ENCODE measurements around the gene FARP1.

The FARP1 gene

GRCh38 chr13:98462946-98463345 is 320.1 kb downstream of the FARP1 start:
- DNase-seq (ENCODE audit: low spot score), result no peak

DNA sequence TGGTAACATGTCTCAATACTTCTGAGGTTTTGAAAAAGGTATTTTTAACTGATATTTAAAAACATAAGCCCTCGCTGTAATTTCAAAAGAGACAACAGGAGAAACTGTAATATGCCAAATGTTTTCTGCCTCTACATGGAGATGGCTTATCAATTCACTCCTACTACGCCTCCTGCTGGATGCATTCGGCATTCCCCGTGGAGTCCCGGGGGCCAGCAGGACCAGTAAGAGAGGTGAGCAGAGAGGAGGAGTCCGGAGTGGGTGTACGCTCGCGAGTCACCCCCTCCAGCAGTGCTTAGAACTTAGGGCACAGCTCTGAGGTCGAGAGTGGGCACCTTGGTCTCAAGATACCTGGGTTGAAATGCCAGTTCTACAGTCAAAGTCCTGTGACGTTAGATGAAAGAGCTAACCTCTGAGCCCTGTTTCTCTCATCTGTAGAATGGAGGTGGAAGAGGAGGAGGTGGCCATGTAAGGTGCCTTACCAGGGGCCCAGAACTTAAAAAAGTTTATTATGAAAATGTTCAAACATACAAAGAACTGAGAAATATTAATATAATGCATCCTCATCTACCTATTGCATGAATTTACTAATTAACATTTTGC is 323.8 kb downstream of the FARP1 start:
- no peak for DNase-seq (ENCODE audit: low spot score)

DNA sequence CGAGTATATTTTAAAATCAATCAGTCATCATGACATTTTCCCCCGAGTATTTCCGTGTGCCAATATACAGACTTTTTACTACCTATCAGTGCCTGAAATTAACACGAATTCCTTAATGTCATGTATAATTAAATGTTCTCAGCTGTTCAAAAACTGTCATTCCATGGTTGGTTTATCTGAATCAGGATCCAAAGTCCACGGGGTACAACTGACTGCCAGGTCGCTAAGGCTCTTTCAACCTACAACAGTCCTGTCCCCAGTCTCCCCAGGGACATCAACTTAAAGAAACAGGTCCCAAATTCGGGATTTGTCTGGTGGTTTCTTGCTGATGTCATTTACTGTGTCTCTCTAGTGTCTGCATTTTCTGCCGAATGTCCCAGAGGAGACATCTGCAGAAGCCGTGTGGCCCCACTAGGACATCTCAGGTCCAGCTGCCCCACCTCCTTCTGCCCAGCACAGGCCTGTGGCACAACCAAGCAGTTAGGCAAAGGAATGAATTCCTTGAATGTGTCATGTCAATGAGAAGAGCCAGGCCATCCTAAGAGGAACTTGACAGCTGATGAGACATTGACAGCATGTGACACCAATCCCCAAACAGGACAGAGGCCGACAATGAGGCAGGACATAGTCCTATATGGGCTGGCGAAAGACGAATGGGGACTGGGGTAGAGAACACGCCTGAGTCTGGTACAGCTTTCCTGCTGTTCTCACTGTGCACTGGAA is 324.5 kb downstream of the FARP1 start:
- DNase-seq (ENCODE audit: low spot score), result no peak

DNA sequence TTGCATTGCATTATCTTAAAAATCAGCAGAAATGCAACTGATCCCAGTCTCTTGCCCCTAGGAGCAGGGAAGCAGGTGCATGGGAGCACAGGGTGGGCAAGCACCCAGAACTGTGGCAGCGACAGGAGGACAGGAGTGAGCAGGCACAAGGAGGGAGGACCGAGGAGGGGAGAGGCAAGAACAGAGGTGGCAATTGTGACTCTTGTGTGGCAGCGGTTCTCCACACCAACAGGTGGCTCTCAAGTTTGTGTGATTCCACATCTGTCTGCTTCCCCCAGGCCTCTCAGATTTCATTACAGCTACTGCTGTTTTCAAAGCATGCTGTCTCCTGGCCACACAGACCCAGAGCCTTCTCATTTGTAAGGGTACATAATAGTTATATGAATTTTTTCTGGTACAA is 325.5 kb downstream of the FARP1 start:
- DNase-seq (ENCODE audit: low spot score), result no peak

GRCh38 chr13:98468929-98469328 is 326.0 kb downstream of the FARP1 start:
- no peak for DNase-seq (ENCODE audit: low spot score)

GRCh38 chr13:98470920-98471319 is 328.0 kb downstream of the FARP1 start:
- DNase-seq (ENCODE audit: low spot score), result no peak

DNA sequence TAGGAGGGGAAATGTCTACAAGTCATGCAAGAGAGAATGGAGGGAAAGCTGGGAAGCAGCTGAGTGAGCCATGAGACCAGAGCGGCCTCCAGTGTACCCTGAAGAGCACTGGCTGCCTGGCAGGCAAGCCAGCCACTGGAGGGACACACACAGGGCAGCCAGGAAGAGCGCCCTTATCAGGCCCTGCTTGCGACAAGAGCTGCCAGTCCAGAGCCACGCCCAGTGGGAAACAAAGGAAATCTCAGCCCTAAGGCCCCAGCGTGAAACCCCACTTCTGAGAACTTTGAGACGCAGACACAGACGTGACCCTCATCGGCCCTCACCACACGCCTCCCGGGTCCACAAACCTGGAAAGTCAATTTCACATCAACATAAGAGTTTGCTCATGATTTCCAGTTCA is 329.0 kb downstream of the FARP1 start:
- no peak for DNase-seq (ENCODE audit: low spot score)

- no peak for DNase-seq (ENCODE audit: low spot score)
Observed at GRCh38 chr13:98473135-98473787, 330.4 kb downstream of the FARP1 start.

DNA sequence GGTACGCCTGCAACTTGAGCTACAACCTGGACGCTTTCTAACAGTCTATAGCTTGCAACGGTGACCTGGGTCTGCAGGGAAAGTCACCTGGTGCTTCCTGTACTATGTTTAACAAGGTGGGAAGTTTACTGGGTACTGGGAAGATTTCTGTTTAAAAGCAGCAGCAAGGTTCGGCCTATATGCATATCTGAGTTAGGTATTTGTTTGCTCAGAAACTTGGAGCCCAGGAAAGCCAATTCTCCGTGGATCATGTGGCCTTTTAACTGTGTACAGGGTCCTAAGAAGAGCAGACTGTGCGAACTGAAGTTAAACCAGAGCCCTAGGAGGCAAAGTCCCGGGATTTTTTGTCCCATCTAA is 330.9 kb downstream of the FARP1 start:
- no peak for DNase-seq (ENCODE audit: low spot score)

GRCh38 chr13:98474292-98474691 is 331.4 kb downstream of the FARP1 start:
- DNase-seq (ENCODE audit: low spot score), result no peak

- no peak for DNase-seq (ENCODE audit: low spot score)
Observed at GRCh38 chr13:98474761-98475160, 331.9 kb downstream of the FARP1 start.

- DNase-seq (ENCODE audit: low spot score), result no peak
Observed at GRCh38 chr13:98475522-98475921, 332.6 kb downstream of the FARP1 start.

DNA sequence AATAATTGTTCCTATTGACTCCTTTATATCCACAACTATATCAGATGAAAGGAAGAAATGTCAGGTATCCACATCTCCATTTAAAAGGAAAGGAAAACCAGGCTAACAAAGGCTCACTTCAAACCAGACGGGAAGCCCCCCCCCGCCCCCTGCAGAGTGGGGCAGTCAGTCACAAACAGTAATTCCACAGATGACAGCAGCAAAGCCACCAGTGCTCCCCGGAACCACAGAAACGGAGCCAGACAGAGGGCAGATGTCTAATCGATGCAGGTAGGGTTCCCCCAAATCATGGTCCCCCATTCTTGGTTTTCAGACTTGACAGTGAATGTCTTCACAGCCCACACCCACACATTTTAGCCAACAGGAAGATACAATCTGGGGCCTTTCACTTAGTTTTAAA is 333.2 kb downstream of the FARP1 start:
- no peak for DNase-seq (ENCODE audit: low spot score)

- DNase-seq (ENCODE audit: low spot score), result no peak
Observed at GRCh38 chr13:98476538-98476966, 333.7 kb downstream of the FARP1 start.

DNA sequence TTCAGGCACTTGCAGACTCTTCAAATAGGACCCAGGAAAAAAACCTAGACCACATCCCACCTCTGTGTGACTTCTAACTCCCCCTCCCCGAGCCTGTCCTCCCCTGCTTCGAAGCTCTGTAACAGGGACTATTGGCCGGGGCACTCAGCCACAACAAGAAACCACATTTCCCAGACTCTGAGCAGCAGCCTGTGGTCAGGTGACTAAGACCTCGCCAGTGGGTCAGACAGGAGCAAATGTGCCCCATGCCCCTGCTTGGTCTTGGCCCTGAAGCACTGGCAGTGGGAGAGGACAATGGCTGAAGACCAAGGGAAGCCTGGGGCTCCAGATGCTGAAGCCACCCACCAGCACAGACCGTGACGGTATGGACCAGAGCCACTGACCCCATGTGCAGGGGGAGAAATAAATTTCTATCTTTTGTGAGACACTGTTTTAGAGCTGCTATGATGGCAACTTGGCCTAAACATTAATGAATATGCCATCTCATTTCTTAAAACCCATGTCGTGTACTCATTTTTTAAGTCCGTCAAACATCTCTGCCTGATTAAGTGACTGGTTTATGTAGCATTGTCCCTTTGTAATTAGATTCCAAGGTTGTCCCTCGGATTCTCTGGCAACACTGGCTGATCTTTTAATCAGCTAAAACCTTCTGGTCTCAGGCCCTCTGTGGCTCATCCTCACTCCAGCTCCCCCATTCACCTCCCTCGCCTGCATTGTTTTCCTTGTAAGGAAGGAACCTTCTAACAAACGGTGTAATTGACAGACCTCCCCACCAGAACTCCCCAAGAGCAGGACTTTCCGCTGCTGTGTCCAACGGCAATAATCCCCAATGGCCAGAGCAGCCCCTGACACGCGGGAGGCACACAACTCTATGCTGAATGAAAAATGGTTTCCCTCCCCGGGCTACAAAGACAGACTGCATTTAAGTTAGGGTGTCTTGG is 335.6 kb downstream of the FARP1 start:
- DNase-seq (ENCODE audit: low spot score), result no peak

GRCh38 chr13:98479496-98480003 is 336.7 kb downstream of the FARP1 start:
- no peak for DNase-seq (ENCODE audit: low spot score)

GRCh38 chr13:98480915-98481877 is 338.3 kb downstream of the FARP1 start:
- no peak for DNase-seq (ENCODE audit: low spot score)

DNA sequence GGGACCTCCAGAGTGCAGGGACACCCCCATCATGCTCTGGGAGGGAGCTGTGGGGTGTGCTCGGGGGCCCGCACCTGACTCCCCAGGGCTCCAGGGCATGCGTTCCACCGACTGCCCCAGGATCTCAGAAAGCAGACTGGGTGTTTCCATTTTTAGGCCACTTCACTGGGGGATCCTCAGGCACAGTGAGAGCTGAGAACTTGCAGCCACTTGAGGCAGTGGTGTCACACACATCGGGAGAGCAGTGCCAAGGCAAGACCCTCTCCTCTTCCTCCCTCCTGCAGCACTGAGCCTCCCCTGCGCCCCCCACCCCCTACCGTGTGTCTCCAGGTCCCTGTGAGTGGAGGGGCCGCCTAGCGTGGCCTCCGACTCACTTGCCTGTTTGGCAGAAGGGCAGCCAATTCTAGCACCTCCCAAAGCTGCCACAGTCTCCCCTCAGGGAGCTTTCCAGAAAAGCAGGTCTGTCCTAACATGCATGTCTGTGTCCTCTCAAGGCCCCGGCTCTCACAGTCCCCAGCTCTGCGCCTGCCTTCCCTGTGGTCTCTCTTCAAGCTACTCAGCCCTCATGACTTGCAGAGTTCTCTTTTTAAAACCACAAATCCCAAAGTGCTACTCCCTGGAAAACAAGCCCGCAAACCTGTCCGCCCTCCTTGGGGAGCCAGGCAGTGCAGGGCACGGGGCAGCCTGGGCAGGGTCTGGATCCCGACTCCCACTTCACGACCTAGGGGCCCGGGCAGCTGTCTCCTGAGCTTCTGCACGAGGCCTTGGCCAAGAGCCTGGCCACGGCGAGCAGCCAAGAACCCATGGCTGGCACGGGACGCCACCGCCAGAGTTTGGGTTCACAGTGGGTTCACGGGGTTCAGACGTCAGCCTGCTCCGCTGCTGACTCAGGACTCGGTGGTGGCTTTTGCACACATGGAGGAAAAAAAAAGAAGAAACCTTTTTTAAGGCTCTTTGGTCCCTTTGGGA is 339.9 kb downstream of the FARP1 start:
- peak; percentile 27 for DNase-seq (ENCODE audit: low spot score)

DNA sequence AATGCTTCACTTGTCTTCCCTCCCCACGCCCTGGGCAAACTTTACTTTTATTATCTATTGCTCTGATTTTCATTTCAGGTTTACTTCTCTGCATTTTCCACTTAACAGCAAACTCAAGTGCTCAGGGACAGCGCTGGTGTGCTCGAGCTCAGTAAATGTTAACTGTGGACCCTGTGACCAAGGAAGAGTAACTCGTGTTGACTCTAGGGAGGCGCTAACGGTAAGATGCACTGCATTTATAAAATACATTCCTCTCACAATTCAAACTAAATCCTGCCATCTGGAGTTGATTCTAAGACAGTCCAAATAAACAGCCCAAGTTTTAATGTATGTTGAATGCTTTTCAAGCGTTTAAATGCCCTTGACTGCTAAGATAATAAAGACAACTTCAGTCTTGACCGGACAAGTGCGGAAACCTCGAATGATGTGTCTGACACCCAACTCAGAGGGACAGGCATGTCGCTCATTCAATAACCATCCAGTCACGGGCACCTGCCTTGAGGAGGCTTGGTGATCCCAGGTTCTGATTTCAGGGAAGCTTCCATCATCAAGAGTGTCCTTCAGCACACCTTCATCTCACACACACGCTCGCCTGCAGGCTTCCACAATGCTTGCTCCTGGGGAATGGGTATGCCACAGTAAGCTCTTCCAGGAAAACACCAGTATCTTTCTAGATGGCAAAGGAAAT is 340.9 kb downstream of the FARP1 start:
- no peak for DNase-seq (ENCODE audit: low spot score)

Measured in putamen (tissue), 1 donor.